Psoas muscle (tissue), 8 donors: ENCODE results near the gene ENDOD1. TPM values are rescaled to one million over a fixed set of nuclear protein-coding genes. Genes with fewer than 3 reads are reported as not detected.
A peak's percentile ranks its signal among the peaks of the same experiment; 100 is the strongest.

Source experiments
- ATAC-seq, 4 donors: fragments of 200-7000 bp; cut with Tn5 transposase; one replicate each; pipeline ENCODE4 v1.9.1; 2020; ENCODE audit warnings: moderate library complexity in 3 of 4, mild to moderate bottlenecking in 2 of 4
- DNase-seq, 2 donors: peaks; one replicate each; pipeline ENCODE4 v3.0.0-alpha.2; 2020
- H3K27ac ChIP-seq: fragments of 200-600 bp; one replicate; pipeline ENCODE4 v1.8.0; 2022
- H3K27me3 ChIP-seq, 3 donors: fragments of 200-600 bp in 1 of 3; one replicate each; pipeline versions ENCODE4 v1.6.1 to v1.8.0; 2013 to 2022; ENCODE audit warnings: low read length in 2 of 3, mild to moderate bottlenecking in 2 of 3, moderate library complexity in 1 of 3; ENCODE audit not compliant: insufficient read depth in 3 of 3
- H3K36me3 ChIP-seq, 2 donors: fragments of 200-600 bp in 1 of 2; one replicate each; pipeline versions ENCODE4 v1.6.1 to v1.8.0; 2013 to 2022; ENCODE audit warnings: low read depth in 1 of 2, mild to moderate bottlenecking in 1 of 2, moderate library complexity in 1 of 2; ENCODE audit not compliant: insufficient read depth in 1 of 2
- H3K4me1 ChIP-seq: fragments of 200-600 bp; one replicate; pipeline ENCODE4 v1.8.0; 2022
- H3K4me3 ChIP-seq: fragments of 200-600 bp; one replicate; pipeline ENCODE4 v1.8.0; 2022; ENCODE audit warnings: mild to moderate bottlenecking
- H3K9me3 ChIP-seq: fragments of 200-600 bp; one replicate; pipeline ENCODE4 v1.8.0; 2022
- WGBS, 3 donors: extraction: QIAGEN DNeasy Blood & Tissue Kit; methylation state at CpG; one replicate each; pipeline versions ENCODE4 v1.1.6 to v1.1.7; 2013; 5-methylcytosine and 5-hydroxymethylcytosine counted together
- intact Hi-C, 2 donors: fragments of 100-400 bp; cut with DNase I; formaldehyde crosslinking; loops; one replicate each; pipeline versions ENCODE4 v1.11.0 to v1.14.2; 2022
- polyA plus RNA-seq, 3 donors: library from polyadenylated mRNA; stranded (reverse); fragments of 200-250 nt; gene quantifications; one replicate each; pipeline ENCODE4 v1.2.3, GENCODE V29; 2013
- total RNA-seq, 4 donors: library from RNA; stranded (reverse); fragmentation: NEBNext Ultra II Directional in 2 of 4; extraction: Animal tissue kit (Norgen Biotek cat#: 25700) in 2 of 4; gene quantifications; one replicate each; pipeline versions ENCODE4 v1.2.1 to v1.2.4, GENCODE V29; 2021 to 2023
- TF ChIP-seq, protein P1 (sequence below): fragments of 200-600 bp; IDR thresholded peaks from one replicate; pipeline ENCODE4 v1.8.0; 2022; ENCODE audit warnings: antibody characterized with exemption
- donor health status: healthy with polysubstance abuse.
- donor health status: DM: no; HTN: no; CAD: no; lungs with moderate emphysema.
- donor health status: Bipolar disorder and iron deficiency.
- donor health status: healthy.
- donor health status: DM: yes; HTN: yes; CAD: no.
- donor health status: DM: no; HTN: no; CAD: no.
- donor health status: DM: no; HTN: no; CAD: no.
- donor health status: DM: yes; HTN: yes; CAD: no.

The ENDOD1 gene
- total and polyA plus RNA-seq, 7 donors: 9.8 to 55.3 (median 29.0) TPM

GRCh38 chr11:95067039-95067840 is 22.4 kb upstream of the ENDOD1 start:
- Histone ChIP-seq H3K27ac (peak overlapping the region; percentile 93), H3K27me3 (no peaks in the 10 kb centered on the region), H3K36me3 (no peaks in the 10 kb centered on the region), H3K4me1 (peaks cover 12% of the 10 kb centered on the region), H3K4me3 (peak overlapping the region; percentile 84), H3K9me3 (no peaks in the 10 kb centered on the region)
- intact Hi-C loops: loop anchor here (1.0 to 10.0 kb wide), 8 partner anchors 84 to 698 kb away; partner anchors contain the start of genes CWC15 (in 2 of the 2), KDM4D (in 2 of the 2) and SESN3 (in 1 of the 2)
- ATAC-seq: peak; percentile 81 to 87 (median 84)
- peak; percentile 90 to 94 for DNase-seq
- 0% methylated on average over 55 to 98 of the region's 98 CpGs for WGBS, 3 donors
- TF ChIP-seq, protein P1, sequence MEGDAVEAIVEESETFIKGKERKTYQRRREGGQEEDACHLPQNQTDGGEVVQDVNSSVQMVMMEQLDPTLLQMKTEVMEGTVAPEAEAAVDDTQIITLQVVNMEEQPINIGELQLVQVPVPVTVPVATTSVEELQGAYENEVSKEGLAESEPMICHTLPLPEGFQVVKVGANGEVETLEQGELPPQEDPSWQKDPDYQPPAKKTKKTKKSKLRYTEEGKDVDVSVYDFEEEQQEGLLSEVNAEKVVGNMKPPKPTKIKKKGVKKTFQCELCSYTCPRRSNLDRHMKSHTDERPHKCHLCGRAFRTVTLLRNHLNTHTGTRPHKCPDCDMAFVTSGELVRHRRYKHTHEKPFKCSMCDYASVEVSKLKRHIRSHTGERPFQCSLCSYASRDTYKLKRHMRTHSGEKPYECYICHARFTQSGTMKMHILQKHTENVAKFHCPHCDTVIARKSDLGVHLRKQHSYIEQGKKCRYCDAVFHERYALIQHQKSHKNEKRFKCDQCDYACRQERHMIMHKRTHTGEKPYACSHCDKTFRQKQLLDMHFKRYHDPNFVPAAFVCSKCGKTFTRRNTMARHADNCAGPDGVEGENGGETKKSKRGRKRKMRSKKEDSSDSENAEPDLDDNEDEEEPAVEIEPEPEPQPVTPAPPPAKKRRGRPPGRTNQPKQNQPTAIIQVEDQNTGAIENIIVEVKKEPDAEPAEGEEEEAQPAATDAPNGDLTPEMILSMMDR: peak; percentile 66

DNA sequence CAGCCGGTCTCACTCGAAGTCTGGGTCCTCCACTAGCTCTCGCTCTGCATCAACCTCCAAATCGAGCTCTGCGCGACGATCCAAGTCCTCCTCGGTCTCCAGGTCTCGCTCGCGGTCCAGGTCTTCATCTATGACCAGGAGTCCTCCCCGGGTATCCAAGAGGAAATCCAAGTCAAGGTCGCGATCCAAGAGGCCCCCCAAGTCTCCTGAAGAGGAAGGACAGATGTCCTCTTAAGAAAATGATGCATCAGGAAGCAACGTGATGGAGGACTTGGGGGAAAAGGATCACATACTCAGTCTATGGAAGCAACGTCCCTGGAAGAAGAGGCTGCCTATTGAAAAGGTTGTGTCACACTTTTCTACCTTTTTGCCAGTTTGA is 21.8 kb upstream of the ENDOD1 start:
- no peak for DNase-seq

DNA sequence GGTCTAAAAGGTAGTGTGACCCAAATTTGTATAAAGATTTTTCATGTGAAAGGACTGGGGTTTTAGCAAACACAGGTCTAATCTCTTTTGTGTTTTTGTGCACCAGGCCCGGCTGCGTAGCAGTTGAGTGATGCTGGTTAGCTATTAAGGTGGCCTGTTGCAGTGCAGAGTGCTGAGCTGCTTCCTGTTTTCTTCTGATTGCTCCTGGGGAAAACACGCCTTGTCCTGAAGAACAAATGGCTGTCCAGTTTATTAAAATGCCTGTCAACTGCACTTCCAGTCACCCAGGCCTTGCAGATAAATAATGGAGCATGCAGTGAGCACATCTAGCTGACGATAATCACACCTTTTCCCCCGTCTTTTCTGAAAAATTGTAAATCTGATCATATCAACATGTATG is 21.1 kb upstream of the ENDOD1 start:
- H3K27ac ChIP-seq: peak overlapping the region; percentile 93
- H3K27me3 ChIP-seq: no peaks in the 10 kb centered on the region
- H3K4me1 ChIP-seq: peaks cover 12% of the 10 kb centered on the region
- TF ChIP-seq, protein P1: no peak
- peak overlapping the region; percentile 84 for H3K4me3 ChIP-seq
- ATAC-seq (peak; percentile 84 to 87 (median 86)), DNase-seq (peak; percentile 64 to 84)
- WGBS, 3 donors: 1 to 3% (median 2%) methylated on average over 5 of the region's 5 CpGs
- intact Hi-C loops: loop anchor here (5.0 to 10.0 kb wide), 7 partner anchors 84 to 696 kb away; partner anchors contain the start of genes CWC15 (in 2 of the 2), KDM4D (in 2 of the 2) and SESN3 (in 1 of the 2)
- no peaks in the 10 kb centered on the region for H3K9me3 ChIP-seq
- no peaks in the 10 kb centered on the region for H3K36me3 ChIP-seq

More for the DNA sequence above, 21.8 kb upstream of the ENDOD1 start:
- intact Hi-C loops: loop anchor here (1.0 to 10.0 kb wide), 8 partner anchors 83 to 697 kb away; partner anchors contain the start of genes CWC15 (in 2 of the 2), KDM4D (in 2 of the 2) and SESN3 (in 1 of the 2)
- 0 to 1% (median 0%) methylated on average over 16 of the region's 16 CpGs for WGBS, 3 donors
- Histone ChIP-seq H3K27me3 (no peaks in the 10 kb centered on the region), H3K36me3 (no peaks in the 10 kb centered on the region), H3K9me3 (no peaks in the 10 kb centered on the region), H3K4me1 (peaks cover 12% of the 10 kb centered on the region), H3K27ac (peak overlapping the region; percentile 93), H3K4me3 (peak overlapping the region; percentile 84)
- peak in 2 of 4 donors; percentile 4 to 19 for ATAC-seq
- TF ChIP-seq, protein P1: no peak

- Histone ChIP-seq H3K4me1 (peaks cover 25% of the 10 kb centered on the region), H3K27me3 (no peaks in the 10 kb centered on the region), H3K36me3 (no peaks in the 10 kb centered on the region), H3K9me3 (no peaks in the 10 kb centered on the region), H3K4me3 (no peak overlapping the region), H3K27ac (no peak overlapping the region)
- intact Hi-C loops: loop anchor here in 1 of 2 donors (5.0 kb wide), 2 partner anchors 37 to 72 kb away; no protein-coding TSS in a partner anchor
- DNase-seq (no peak), ATAC-seq (no peak)
- TF ChIP-seq, protein P1: no peak
- 97 to 100% (median 97%) methylated on average over 1 of the region's 1 CpG for WGBS, 3 donors
Observed at GRCh38 chr11:95070471-95070870, 19.2 kb upstream of the ENDOD1 start.
